ENCODE results near the gene ST6GAL1. TPM values are rescaled to one million over a fixed set of nuclear protein-coding genes. Genes with fewer than 3 reads are reported as not detected.

Gene ST6GAL1
- total and polyA plus RNA-seq, 2 of the 13 experiments (the other 11 are each of a cell fraction or from before 2014, with no cell fraction given): 79.9 to 164 TPM

DNA sequence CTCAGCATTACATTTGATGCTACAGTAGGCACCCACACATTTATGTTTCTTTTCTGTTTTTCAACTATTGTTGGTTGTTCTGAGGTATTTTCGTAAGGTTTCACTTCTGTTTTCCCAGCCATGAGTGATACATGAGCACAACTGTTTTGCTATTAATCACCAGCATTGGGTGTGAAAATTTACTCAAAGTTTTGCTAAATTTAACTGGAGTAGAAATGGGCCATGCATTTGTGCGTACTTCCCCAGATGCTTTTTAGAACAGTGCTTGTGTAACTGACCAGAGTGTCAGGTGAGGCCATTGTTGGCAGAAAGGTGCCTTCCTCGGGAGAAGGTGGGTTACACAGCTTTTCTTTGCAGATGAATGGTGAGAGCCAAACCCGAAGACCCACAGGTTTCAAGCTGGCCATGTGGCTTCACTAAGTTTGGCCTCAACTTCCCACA is 70.4 kb downstream of the ST6GAL1 start:
- H3K36me3 ChIP-seq (replicated peaks in 1 of 2; ENCODE audit: control insufficient read depth in 1 of 2, insufficient read depth in 2 of 2, low read length in 2 of 2): peaks cover 0 to 2% of the 10 kb centered on the region in 2 experiments; a peak in 1 of 5 replicates
- no peak overlapping the region for H3K9ac ChIP-seq (ENCODE audit: insufficient read depth, low read depth, low read length)
- H3K4me2 ChIP-seq (ENCODE audit: low read depth, low read length): no peak overlapping the region
- ChIA-PET CTCF (ENCODE audit: low intra/inter-chr PET ratio, low total read pairs) (no interaction called here), POLR2A (no interaction called here)
- no peaks in the 10 kb centered on the region for H3K27me3 ChIP-seq (ENCODE audit: control insufficient read depth in 1 of 2, insufficient read depth in 2 of 2, low read length in 2 of 2)
- no peaks in the 10 kb centered on the region for H3K4me1 ChIP-seq (ENCODE audit: insufficient read depth, low read length)
- 96% methylated on average over 4 of the region's 4 CpGs for WGBS (ENCODE audit: low lambda C conversion rate)
- DNase-seq (ENCODE audit: low spot score) (no peak), ATAC-seq (no peak), FAIRE-seq (no peak)
- no peaks in the 10 kb centered on the region for H3K79me2 ChIP-seq (ENCODE audit: insufficient read depth, low read length)
- H3K27ac ChIP-seq (ENCODE audit: extremely low read length, insufficient read depth, low read length): no peak overlapping the region
- H3K4me3 ChIP-seq (replicated peaks in 1 of 3; ENCODE audit: insufficient read depth in 1 of 3, low read depth in 2 of 3, low read length in 3 of 3): no peak overlapping the region
- intact Hi-C loops (cut with micrococcal nuclease; ENCODE audit: unreplicated experiment) (no loop called here), in situ Hi-C loops (cut with HindIII; ENCODE audit: extremely low pct_ligation_motif_present, low pct_unique_long_range_greater_than_20kb) (no loop called here)
- H2AFZ ChIP-seq (ENCODE audit: low read length): no peak overlapping the region
- H4K20me1 ChIP-seq (ENCODE audit: insufficient read depth, low read length): no peaks in the 10 kb centered on the region
- TF ChIP-seq ZXDC (CRISPR knock-in tag; IDR thresholded peaks at IDR 0.05): no peak
- TF ChIP-seq, protein P1, sequence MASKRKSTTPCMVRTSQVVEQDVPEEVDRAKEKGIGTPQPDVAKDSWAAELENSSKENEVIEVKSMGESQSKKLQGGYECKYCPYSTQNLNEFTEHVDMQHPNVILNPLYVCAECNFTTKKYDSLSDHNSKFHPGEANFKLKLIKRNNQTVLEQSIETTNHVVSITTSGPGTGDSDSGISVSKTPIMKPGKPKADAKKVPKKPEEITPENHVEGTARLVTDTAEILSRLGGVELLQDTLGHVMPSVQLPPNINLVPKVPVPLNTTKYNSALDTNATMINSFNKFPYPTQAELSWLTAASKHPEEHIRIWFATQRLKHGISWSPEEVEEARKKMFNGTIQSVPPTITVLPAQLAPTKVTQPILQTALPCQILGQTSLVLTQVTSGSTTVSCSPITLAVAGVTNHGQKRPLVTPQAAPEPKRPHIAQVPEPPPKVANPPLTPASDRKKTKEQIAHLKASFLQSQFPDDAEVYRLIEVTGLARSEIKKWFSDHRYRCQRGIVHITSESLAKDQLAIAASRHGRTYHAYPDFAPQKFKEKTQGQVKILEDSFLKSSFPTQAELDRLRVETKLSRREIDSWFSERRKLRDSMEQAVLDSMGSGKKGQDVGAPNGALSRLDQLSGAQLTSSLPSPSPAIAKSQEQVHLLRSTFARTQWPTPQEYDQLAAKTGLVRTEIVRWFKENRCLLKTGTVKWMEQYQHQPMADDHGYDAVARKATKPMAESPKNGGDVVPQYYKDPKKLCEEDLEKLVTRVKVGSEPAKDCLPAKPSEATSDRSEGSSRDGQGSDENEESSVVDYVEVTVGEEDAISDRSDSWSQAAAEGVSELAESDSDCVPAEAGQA (IDR thresholded peaks at IDR 0.05; ENCODE audit: low read depth): no peak
- TF ChIP-seq, protein P1 (CRISPR knock-in tag; IDR thresholded peaks at IDR 0.05; ENCODE audit: borderline replicate concordance): no peak
- no peak for TF ChIP-seq SRSF9 (IDR thresholded peaks at IDR 0.05; ENCODE audit: borderline replicate concordance, insufficient read depth, low read depth, low read length, poor library complexity, severe bottlenecking)
- TF ChIP-seq AHR (CRISPR knock-in tag; IDR thresholded peaks at IDR 0.05): no peak
- no peak for TF ChIP-seq ZSCAN30 (CRISPR knock-in tag; IDR thresholded peaks at IDR 0.05)
- TF ChIP-seq MZF1 (CRISPR knock-in tag; IDR thresholded peaks at IDR 0.05; ENCODE audit: borderline replicate concordance): no peak
- TF ChIP-seq NCOA5 (CRISPR knock-in tag; IDR thresholded peaks at IDR 0.05): no peak
- TF ChIP-seq PRPF4 (IDR thresholded peaks at IDR 0.05; ENCODE audit: low read depth, low read length, poor library complexity, severe bottlenecking): no peak
- TF ChIP-seq PRDM10 (CRISPR knock-in tag; IDR thresholded peaks at IDR 0.05; ENCODE audit: low read depth): no peak
- BruUV-seq (replicated peaks): no TSS peak
- no peaks in the 10 kb centered on the region for H3K9me3 ChIP-seq (ENCODE audit: low read length)

All from HepG2 (cell line).